Measurements from ENCODE around the gene TLK1.
A peak's percentile ranks its signal among the peaks of the same experiment; 100 is the strongest.

The TLK1 gene

GRCh38 chr2:171159372-171160118 is 1.1 kb downstream of the TLK1 start:
- Histone ChIP-seq H3K14ac (ENCODE audit: low read length) (peak overlapping the region; percentile 100), H3K4ac (ENCODE audit: low read depth, low read length) (peak overlapping the region; percentile 100), H2AFZ (ENCODE audit: insufficient read depth, low read length, poor library complexity) (peak overlapping the region; percentile 95), H2BK120ac (ENCODE audit: insufficient read depth, low read length, poor library complexity) (peak overlapping the region; percentile 99), H3K79me1 (ENCODE audit: low read length) (peaks cover 18% of the 10 kb centered on the region), H3K9ac (ENCODE audit: low read length) (peak overlapping the region; percentile 85), H3K36me3 (ENCODE audit: control insufficient read depth in 1 of 2, insufficient read depth in 2 of 2, low read length in 2 of 2) (peaks cover 0 to 2% of the 10 kb centered on the region in 2 experiments), H3K27ac (ENCODE audit: low read depth, low read length) (peak overlapping the region; percentile 99), H3K27me3 (ENCODE audit: insufficient read depth, low read length) (no peaks in the 10 kb centered on the region), H2BK5ac (ENCODE audit: low read depth, low read length, poor library complexity) (peak overlapping the region; percentile 98), H4K8ac (ENCODE audit: low read depth, low read length) (peak overlapping the region; percentile 96), H4K91ac (ENCODE audit: low read depth, low read length) (peak overlapping the region; percentile 99), H2BK12ac (ENCODE audit: low read length) (peak overlapping the region; percentile 83), H4K12ac (ENCODE audit: low read depth, low read length) (peak overlapping the region; percentile 96), H3K4me3 (ENCODE audit: low read depth, low read length) (peak overlapping the region; percentile 95), H2AK5ac (ENCODE audit: low read length) (peak overlapping the region; percentile 96), H3K79me2 (ENCODE audit: control insufficient read depth, insufficient read depth, low read length, poor library complexity) (peaks cover 16% of the 10 kb centered on the region), H3K9me3 (ENCODE audit: insufficient read depth, low read depth, low read length) (no peaks in the 10 kb centered on the region), H3K4me2 (ENCODE audit: low read length) (peak overlapping the region; percentile 67), H3K18ac (ENCODE audit: low read length) (peak overlapping the region; percentile 100), H3K4me1 (ENCODE audit: control insufficient read depth in 1 of 2, insufficient read depth in 2 of 2, low read length in 2 of 2) (no peaks in the 10 kb centered on the region), H3K23ac (ENCODE audit: low read length) (no peak overlapping the region)
- DNase-seq = peak; percentile 14 to 53
- WGBS (ENCODE audit: extremely low coverage, insufficient coverage, insufficient read length) = no CpG with 5 or more reads among the region's 38 CpGs

GRCh38 chr2:171158790-171159371 is 1.8 kb downstream of the TLK1 start:
- Histone ChIP-seq H3K23ac (ENCODE audit: low read length) (no peak overlapping the region), H3K9ac (ENCODE audit: low read length) (no peak overlapping the region), H3K4ac (ENCODE audit: low read depth, low read length) (peak overlapping the region; percentile 21), H2BK5ac (ENCODE audit: low read depth, low read length, poor library complexity) (no peak overlapping the region), H3K4me3 (ENCODE audit: low read depth, low read length) (no peak overlapping the region), H3K4me1 (ENCODE audit: control insufficient read depth in 1 of 2, insufficient read depth in 2 of 2, low read length in 2 of 2) (peaks cover 0 to 1% of the 10 kb centered on the region in 2 experiments), H4K8ac (ENCODE audit: low read depth, low read length) (no peak overlapping the region), H3K18ac (ENCODE audit: low read length) (no peak overlapping the region), H3K79me2 (ENCODE audit: control insufficient read depth, insufficient read depth, low read length, poor library complexity) (peaks cover 17% of the 10 kb centered on the region), H3K27me3 (ENCODE audit: insufficient read depth, low read length) (no peaks in the 10 kb centered on the region), H4K91ac (ENCODE audit: low read depth, low read length) (peak overlapping the region; percentile 99), H2BK12ac (ENCODE audit: low read length) (no peak overlapping the region), H2BK120ac (ENCODE audit: insufficient read depth, low read length, poor library complexity) (no peak overlapping the region), H2AK5ac (ENCODE audit: low read length) (no peak overlapping the region), H3K27ac (ENCODE audit: low read depth, low read length) (no peak overlapping the region), H2AFZ (ENCODE audit: insufficient read depth, low read length, poor library complexity) (no peak overlapping the region), H3K36me3 (ENCODE audit: control insufficient read depth in 1 of 2, insufficient read depth in 2 of 2, low read length in 2 of 2) (peaks cover 0 to 2% of the 10 kb centered on the region in 2 experiments), H3K14ac (ENCODE audit: low read length) (no peak overlapping the region), H3K9me3 (ENCODE audit: insufficient read depth, low read depth, low read length) (no peaks in the 10 kb centered on the region), H3K79me1 (ENCODE audit: low read length) (peaks cover 18% of the 10 kb centered on the region), H4K12ac (ENCODE audit: low read depth, low read length) (no peak overlapping the region), H3K4me2 (ENCODE audit: low read length) (peak overlapping the region; percentile 67)
- no CpG with 5 or more reads among the region's 15 CpGs for WGBS (ENCODE audit: extremely low coverage, insufficient coverage, insufficient read length)
- peak in 1 of 2 donors; percentile 36 for DNase-seq

GRCh38 chr2:171158036-171158789 is 2.5 kb downstream of the TLK1 start:
- Histone ChIP-seq H3K9ac (ENCODE audit: low read length) (no peak overlapping the region), H2AK5ac (ENCODE audit: low read length) (no peak overlapping the region), H2BK12ac (ENCODE audit: low read length) (no peak overlapping the region), H3K79me2 (ENCODE audit: control insufficient read depth, insufficient read depth, low read length, poor library complexity) (peaks cover 19% of the 10 kb centered on the region), H2BK5ac (ENCODE audit: low read depth, low read length, poor library complexity) (no peak overlapping the region), H3K9me3 (ENCODE audit: insufficient read depth, low read depth, low read length) (no peaks in the 10 kb centered on the region), H3K36me3 (ENCODE audit: control insufficient read depth in 1 of 2, insufficient read depth in 2 of 2, low read length in 2 of 2) (no peaks in the 10 kb centered on the region), H3K14ac (ENCODE audit: low read length) (no peak overlapping the region), H3K27ac (ENCODE audit: low read depth, low read length) (no peak overlapping the region), H3K4ac (ENCODE audit: low read depth, low read length) (peak overlapping the region; percentile 75), H2BK120ac (ENCODE audit: insufficient read depth, low read length, poor library complexity) (no peak overlapping the region), H3K4me3 (ENCODE audit: low read depth, low read length) (no peak overlapping the region), H3K18ac (ENCODE audit: low read length) (no peak overlapping the region), H2AFZ (ENCODE audit: insufficient read depth, low read length, poor library complexity) (no peak overlapping the region), H3K4me2 (ENCODE audit: low read length) (peak overlapping the region; percentile 30), H3K79me1 (ENCODE audit: low read length) (peaks cover 20% of the 10 kb centered on the region), H3K4me1 (ENCODE audit: control insufficient read depth in 1 of 2, insufficient read depth in 2 of 2, low read length in 2 of 2) (peaks cover 0 to 3% of the 10 kb centered on the region in 2 experiments), H3K23ac (ENCODE audit: low read length) (no peak overlapping the region), H4K91ac (ENCODE audit: low read depth, low read length) (no peak overlapping the region), H3K27me3 (ENCODE audit: insufficient read depth, low read length) (no peaks in the 10 kb centered on the region), H4K12ac (ENCODE audit: low read depth, low read length) (no peak overlapping the region), H4K8ac (ENCODE audit: low read depth, low read length) (no peak overlapping the region)
- WGBS (ENCODE audit: extremely low coverage, insufficient coverage, insufficient read length) = no CpG with 5 or more reads among the region's 9 CpGs
- no peak for DNase-seq

GRCh38 chr2:171157109-171157500 is 3.6 kb downstream of the TLK1 start:
- Histone ChIP-seq H3K18ac (ENCODE audit: low read length) (no peak overlapping the region), H3K9ac (ENCODE audit: low read length) (no peak overlapping the region), H3K14ac (ENCODE audit: low read length) (no peak overlapping the region), H2BK5ac (ENCODE audit: low read depth, low read length, poor library complexity) (no peak overlapping the region), H3K23ac (ENCODE audit: low read length) (no peak overlapping the region), H2AK5ac (ENCODE audit: low read length) (no peak overlapping the region), H4K8ac (ENCODE audit: low read depth, low read length) (no peak overlapping the region), H2BK120ac (ENCODE audit: insufficient read depth, low read length, poor library complexity) (no peak overlapping the region), H3K4ac (ENCODE audit: low read depth, low read length) (peak overlapping the region; percentile 55), H3K27me3 (ENCODE audit: insufficient read depth, low read length) (no peaks in the 10 kb centered on the region), H3K9me3 (ENCODE audit: insufficient read depth, low read depth, low read length) (no peaks in the 10 kb centered on the region), H3K4me2 (ENCODE audit: low read length) (no peak overlapping the region), H4K91ac (ENCODE audit: low read depth, low read length) (no peak overlapping the region), H3K79me2 (ENCODE audit: control insufficient read depth, insufficient read depth, low read length, poor library complexity) (peaks cover 19% of the 10 kb centered on the region), H3K36me3 (ENCODE audit: control insufficient read depth in 1 of 2, insufficient read depth in 2 of 2, low read length in 2 of 2) (no peaks in the 10 kb centered on the region), H3K79me1 (ENCODE audit: low read length) (peaks cover 20% of the 10 kb centered on the region), H4K12ac (ENCODE audit: low read depth, low read length) (no peak overlapping the region), H3K4me1 (ENCODE audit: control insufficient read depth in 1 of 2, insufficient read depth in 2 of 2, low read length in 2 of 2) (peaks cover 0 to 3% of the 10 kb centered on the region in 2 experiments), H2AFZ (ENCODE audit: insufficient read depth, low read length, poor library complexity) (no peak overlapping the region), H2BK12ac (ENCODE audit: low read length) (no peak overlapping the region), H3K27ac (ENCODE audit: low read depth, low read length) (no peak overlapping the region), H3K4me3 (ENCODE audit: low read depth, low read length) (no peak overlapping the region)
- DNase-seq = no peak
- no CpG with 5 or more reads among the region's 3 CpGs for WGBS (ENCODE audit: extremely low coverage, insufficient coverage, insufficient read length)

All from trophoblast cell (in vitro differentiated cells and primary cell).